Kidney (tissue), 14 donors: ENCODE data around the gene BMP4. TPM values are rescaled to one million over a fixed set of nuclear protein-coding genes. Genes with fewer than 3 reads are reported as not detected.

Experiments
- DNase-seq, 5 donors: peaks; one replicate each; pipeline ENCODE4 v3.0.0-alpha.2; 2013 to 2020
- FAIRE-seq: peaks from 2 replicates; lab custom pipeline; 2012; peaks lifted over from hg19 to GRCh38; lab: Jason Lieb, UNC
- H3K27ac ChIP-seq, 2 donors: one replicate each; pipeline ENCODE4 v1.7.0; 2013; ENCODE audit warnings: low read depth in 2 of 2, low read length in 2 of 2, inconsistent platforms in 1 of 2
- H3K27me3 ChIP-seq: one replicate; pipeline ENCODE4 v1.7.1; 2013; ENCODE audit warnings: low read length, inconsistent platforms; ENCODE audit not compliant: control insufficient read depth, insufficient read depth
- H3K36me3 ChIP-seq, 3 donors: one replicate each; pipeline versions ENCODE4 v1.7.0 to v1.7.1; 2013; ENCODE audit warnings: low read length in 3 of 3, control low read depth in 1 of 3, inconsistent platforms in 1 of 3; ENCODE audit not compliant: insufficient read depth in 3 of 3, control insufficient read depth in 2 of 3
- H3K4me1 ChIP-seq, 3 donors: one replicate each; pipeline versions ENCODE4 v1.7.0 to v1.7.1; 2013; ENCODE audit warnings: low read length in 3 of 3, inconsistent platforms in 1 of 3, low read depth in 1 of 3; ENCODE audit not compliant: control insufficient read depth in 2 of 3, insufficient read depth in 2 of 3
- H3K4me3 ChIP-seq, 3 donors: one replicate each; pipeline versions ENCODE4 v1.7.0 to v1.8.1; 2013; ENCODE audit warnings: low read length in 3 of 3, control low read depth in 1 of 3, inconsistent platforms in 1 of 3
- H3K9ac ChIP-seq, 3 donors: one replicate each; pipeline versions ENCODE4 v1.7.0 to v1.7.1; 2013; ENCODE audit warnings: low read length in 3 of 3, control low read depth in 1 of 3, inconsistent platforms in 1 of 3
- H3K9me3 ChIP-seq, 3 donors: one replicate each; pipeline versions ENCODE4 v1.7.0 to v1.7.1; 2013; ENCODE audit warnings: low read length in 3 of 3, control low read depth in 1 of 3, inconsistent platforms in 1 of 3; ENCODE audit not compliant: control insufficient read depth in 2 of 3, insufficient read depth in 1 of 3
- CTCF ChIP-seq: IDR thresholded peaks from 3 replicates; pipeline ENCODE4 v1.5.1; 2012; ENCODE audit warnings: mild to moderate bottlenecking, moderate library complexity, borderline replicate concordance; ENCODE audit not compliant: insufficient read depth; ENCODE audit errors: extremely low read depth
- intact Hi-C: fragments of 100-400 bp; cut with DNase I; formaldehyde crosslinking; loops from one replicate; pipeline ENCODE4 v1.11.1; 2022
- polyA plus RNA-seq: library from polyadenylated mRNA; stranded (reverse); fragments of 350-450 nt; fragmentation: Illumina TruSeq; extraction: RNeasy Lipid Tissue Mini Kit (QIAGEN cat#74804); gene quantifications from one replicate; pipeline ENCODE4 v1.2.3, GENCODE V29; 2014; ENCODE audit warnings: low read depth, low replicate concordance; ENCODE audit not compliant: insufficient read depth
- total RNA-seq: library from RNA; stranded (reverse); fragmentation: NEBNext Ultra II Directional; extraction: Animal tissue kit (Norgen Biotek cat#: 25700); gene quantifications from one replicate; pipeline ENCODE4 v1.2.1, GENCODE V29; 2021
- donor health status: control.
- donor health status: control.
- donor health status: control.
- donor health status: control.
- donor health status: control.
- donor health status: DM: yes; HTN: yes; CAD: no.
- donor health status: Normal renal cell carcinoma (clear cell type).

BMP4 gene
- total and polyA plus RNA-seq, 2 donors from 2014 or later, result 9.9 to 11.2 TPM

- Histone ChIP-seq H3K27ac (peak overlapping the region; percentile 1 to 20), H3K36me3 (peaks cover 0 to 6% (median 5%) of the 10 kb centered on the region in 3 donors), H3K27me3 (no peaks in the 10 kb centered on the region), H3K4me1 (no peaks in the 10 kb centered on the region), H3K4me3 (peak overlapping the region in 1 of 3 donors; percentile 52), H3K9ac (no peak overlapping the region), H3K9me3 (no peaks in the 10 kb centered on the region)
- intact Hi-C loops, result no loop called here
- DNase-seq (no peak), FAIRE-seq (no peak)
- no peak for TF ChIP-seq CTCF
These were observed 10.6 kb downstream of the BMP4 start for GRCh38 chr14:53946071-53946403.

- intact Hi-C loops, result no loop called here
- Histone ChIP-seq H3K9me3 (no peaks in the 10 kb centered on the region), H3K36me3 (no peaks in the 10 kb centered on the region), H3K27ac (no peak overlapping the region), H3K9ac (no peak overlapping the region), H3K27me3 (no peaks in the 10 kb centered on the region), H3K4me3 (no peak overlapping the region), H3K4me1 (no peaks in the 10 kb centered on the region)
- no peak for TF ChIP-seq CTCF
- no peak for FAIRE-seq
- no peak for DNase-seq
These were observed 12.9 kb downstream of the BMP4 start for GRCh38 chr14:53943751-53944083.

- Histone ChIP-seq H3K36me3 (no peaks in the 10 kb centered on the region), H3K9me3 (no peaks in the 10 kb centered on the region), H3K27ac (no peak overlapping the region), H3K9ac (no peak overlapping the region), H3K4me1 (no peaks in the 10 kb centered on the region), H3K27me3 (no peaks in the 10 kb centered on the region), H3K4me3 (no peak overlapping the region)
- no peak for TF ChIP-seq CTCF
- FAIRE-seq (no peak), DNase-seq (peak in 2 of 5 donors; percentile 30 to 50)
- intact Hi-C loops, result no loop called here
These were observed 13.5 kb downstream of the BMP4 start for GRCh38 chr14:53942970-53943750.
